B cell (primary cell): Measurements from ENCODE around the gene CDC42EP2. TPM values are rescaled to one million over a fixed set of nuclear protein-coding genes. Genes with fewer than 3 reads are reported as not detected.

Experiments used
- ATAC-seq: fragments of 200-7000 bp; cut with Tn5 transposase; one replicate; pipeline ENCODE4 v1.10.0; 2021; ENCODE audit warnings: low read depth, mild to moderate bottlenecking, moderate number of reproducible peaks, moderate library complexity
- CTCF ChIA-PET: fragments of 350-600 bp; sonication (Branson Sonifier 250); formaldehyde crosslinking; loops from one replicate; lab custom pipeline; 2021; ENCODE audit warnings: antibody characterized with exemption, inconsistent platforms; lab: Charles Lee
- POLR2A ChIA-PET: fragments of 350-600 bp; sonication (Branson Sonifier 250); formaldehyde crosslinking; loops from one replicate; lab custom pipeline; 2021; ENCODE audit warnings: antibody characterized with exemption; lab: Charles Lee
- DNase-seq: peaks from one replicate; pipeline ENCODE4 v3.0.0; 2013
- H2AFZ ChIP-seq: 2 replicates; pipeline ENCODE4 v1.6.1; 2012; ENCODE audit warnings: mild to moderate bottlenecking, low read depth, low read length; ENCODE audit not compliant: insufficient read depth, poor library complexity, severe bottlenecking
- H3K27ac ChIP-seq, 2 donors: 1 replicate in 1 of 2; 2 replicates in 1 of 2; pipeline ENCODE4 v1.5.1; 2012 to 2013; ENCODE audit warnings: low read length in 2 of 2, mild to moderate bottlenecking in 2 of 2, moderate library complexity in 1 of 2
- H3K27me3 ChIP-seq, 4 experiments: fragments of 200-600 bp in 1 of 4; sonication (generic) in 1 of 4; replicated peaks in 1 of 4; 1 replicate in 2 of 4; 2 replicates in 2 of 4; pipeline versions ENCODE4 v1.6.1 to v1.7.0; 2013 to 2016; ENCODE audit warnings: low read length in 3 of 4, mild to moderate bottlenecking in 2 of 4, mixed read lengths in 1 of 4, moderate library complexity in 1 of 4; ENCODE audit not compliant: insufficient read depth in 4 of 4, control insufficient read depth in 3 of 4; ENCODE audit errors: control extremely low read depth in 1 of 4
- H3K36me3 ChIP-seq, 2 experiments: replicated peaks in 1 of 2; 1 replicate in 1 of 2; 2 replicates in 1 of 2; pipeline versions ENCODE4 v1.6.1 to v1.7.1; 2013; ENCODE audit warnings: low read length in 1 of 2; ENCODE audit not compliant: insufficient read depth in 2 of 2, control insufficient read depth in 1 of 2; ENCODE audit errors: control extremely low read depth in 1 of 2, extremely low read depth in 1 of 2
- H3K4me1 ChIP-seq, 2 donors: fragments of 200-600 bp in 1 of 2; sonication (generic) in 1 of 2; 1 replicate in 1 of 2; 2 replicates in 1 of 2; pipeline versions ENCODE4 v1.5.1 to v1.6.1; 2013 to 2017; ENCODE audit warnings: low read length in 2 of 2; ENCODE audit not compliant: control insufficient read depth in 2 of 2, insufficient read depth in 2 of 2
- H3K4me2 ChIP-seq: replicated peaks from 2 replicates; pipeline ENCODE3; 2012; ENCODE audit warnings: mild to moderate bottlenecking, low read depth, low read length; ENCODE audit not compliant: poor library complexity, severe bottlenecking
- H3K4me3 ChIP-seq, 5 experiments: fragments of 200-600 bp in 1 of 5; sonication (generic) in 1 of 5; 1 replicate in 3 of 5; 2 replicates in 2 of 5; pipeline versions ENCODE4 v1.5.1 to v1.7.0; 2011 to 2016; ENCODE audit warnings: low read length in 4 of 5, mild to moderate bottlenecking in 4 of 5, low read depth in 2 of 5, control low read depth in 1 of 5, moderate library complexity in 1 of 5; ENCODE audit not compliant: insufficient read depth in 1 of 5; ENCODE audit errors: control extremely low read depth in 1 of 5, extremely low read depth in 1 of 5
- H3K79me2 ChIP-seq: fragments of 200-600 bp; sonication (generic); one replicate; pipeline ENCODE4 v1.6.0; 2016; ENCODE audit warnings: low read length; ENCODE audit not compliant: control insufficient read depth, insufficient read depth
- H3K9ac ChIP-seq: fragments of 200-600 bp; sonication (generic); 2 replicates; pipeline ENCODE4 v1.6.1; 2017; ENCODE audit warnings: mild to moderate bottlenecking, low read length, moderate library complexity
- H3K9me3 ChIP-seq, 3 donors: one replicate each; pipeline versions ENCODE4 v1.6.1 to v1.7.1; 2013; ENCODE audit warnings: low read length in 2 of 3; ENCODE audit not compliant: control insufficient read depth in 2 of 3, insufficient read depth in 1 of 3; ENCODE audit errors: control extremely low read depth in 1 of 3
- H4K20me1 ChIP-seq: 2 replicates; pipeline ENCODE4 v1.6.0; 2012; ENCODE audit warnings: mild to moderate bottlenecking, low read length; ENCODE audit not compliant: insufficient read depth, control insufficient read depth, poor library complexity, severe bottlenecking
- H3K27ac Mint-ChIP-seq: one replicate; pipeline ENCODE4 v1.8.0; 2021; ENCODE audit warnings: mixed read lengths
- H3K27me3 Mint-ChIP-seq: one replicate; pipeline ENCODE4 v1.8.0; 2021; ENCODE audit warnings: mixed read lengths
- H3K4me1 Mint-ChIP-seq: one replicate; pipeline ENCODE4 v1.8.0; 2021; ENCODE audit warnings: mixed read lengths
- H3K4me3 Mint-ChIP-seq: one replicate; pipeline ENCODE4 v1.8.0; 2021; ENCODE audit warnings: mixed read lengths
- H3K9me3 Mint-ChIP-seq: one replicate; pipeline ENCODE4 v1.8.0; 2022; ENCODE audit warnings: mixed read lengths; ENCODE audit not compliant: insufficient read depth
- EZH2 ChIP-seq: IDR thresholded peaks from 2 replicates; pipeline ENCODE4 v1.6.1; 2012; ENCODE audit warnings: borderline replicate concordance, low read depth, mild to moderate bottlenecking, moderate library complexity, low read length; ENCODE audit not compliant: insufficient read depth, poor library complexity, severe bottlenecking
- WGBS: methylation state at CpG from one replicate; pipeline ENCODE4 v1.1.5; 2013; ENCODE audit warnings: missing lambda C conversion rate; ENCODE audit not compliant: insufficient coverage; 5-methylcytosine and 5-hydroxymethylcytosine counted together
- intact Hi-C: fragments of 100-400 bp; cut with micrococcal nuclease; formaldehyde crosslinking; loops from one replicate; pipeline ENCODE4 v1.10.0; 2022
- polyA plus RNA-seq: library from polyadenylated mRNA; depleted of rRNA; stranded (reverse); fragments of >200 nt; gene quantifications from 2 replicates; pipeline ENCODE4 v1.2.3, GENCODE V29; 2012
- total RNA-seq, 2 donors: library from RNA; stranded (reverse); fragments of 120-200 nt in 1 of 2; gene quantifications; 1 replicate in 1 of 2; 2 replicates in 1 of 2; pipeline versions ENCODE4 v1.2.3 to v1.2.4, GENCODE V29; 2013 to 2022
- TF ChIP-seq, protein P1 (sequence below): fragments of 200-600 bp; IDR thresholded peaks from one replicate; pipeline ENCODE4 v1.8.0; 2022; ENCODE audit warnings: antibody characterized with exemption, mild to moderate bottlenecking

The CDC42EP2 gene
- total and polyA plus RNA-seq, 2 donors (not counting 1 experiment from before 2014, with no cell fraction given) = 0.69 to 1.1 TPM

DNA sequence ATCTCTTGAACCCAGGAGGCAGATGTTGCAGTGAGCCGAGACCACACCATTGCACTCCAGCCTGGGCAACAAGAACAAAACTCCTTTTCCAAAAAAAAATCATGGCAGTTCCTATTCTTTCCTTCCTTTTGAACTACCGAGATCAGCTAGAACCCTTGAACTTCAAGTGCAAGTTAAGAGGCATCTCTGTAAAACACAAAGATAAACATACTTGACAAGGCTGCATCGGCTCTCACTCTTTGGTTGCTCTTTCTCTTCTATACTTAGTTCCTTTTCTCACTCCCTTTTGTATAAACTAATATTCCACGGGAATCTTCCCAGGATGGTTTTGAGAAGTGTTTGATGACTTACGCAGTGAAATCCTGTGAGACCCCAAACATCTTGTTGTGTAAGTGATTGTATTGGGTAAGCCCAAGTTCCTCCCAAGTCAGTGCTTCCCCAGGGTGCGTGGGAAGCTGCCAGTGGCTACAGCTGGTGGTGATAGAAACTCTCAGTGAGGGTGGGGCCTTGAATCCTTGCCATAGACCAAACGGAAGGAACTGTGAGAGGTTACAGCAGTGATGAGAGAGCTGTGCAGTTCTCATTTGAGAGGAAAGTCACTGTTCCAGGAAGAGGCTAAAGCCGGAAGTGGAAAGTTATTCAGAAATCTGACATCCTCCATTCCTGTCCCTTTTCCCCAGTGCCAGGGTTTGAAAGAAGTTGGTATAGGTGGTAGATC lies 24.1 kb upstream of the CDC42EP2 start:
- no peaks in the 10 kb centered on the region for H3K79me2 ChIP-seq
- intact Hi-C loops = no loop called here
- DNase-seq = no peak
- Mint-ChIP-seq H3K9me3 (no peaks in the 10 kb centered on the region), H3K4me1 (peaks cover 4% of the 10 kb centered on the region), H3K4me3 (no peak overlapping the region), H3K27ac (no peak overlapping the region), H3K27me3 (no peaks in the 10 kb centered on the region)
- ChIA-PET CTCF (interaction anchor here (1.3 to 1.8 kb wide), 2 partner anchors 24 to 41 kb away, joined by 3 to 5 read pairs; no protein-coding TSS in a partner anchor), POLR2A (no interaction called here)
- peaks cover 0 to 5% of the 10 kb centered on the region in 2 donors for H3K4me1 ChIP-seq
- ATAC-seq = no peak
- H3K27ac ChIP-seq = no peak overlapping the region
- no peak overlapping the region for H2AFZ ChIP-seq
- H3K9me3 ChIP-seq = no peaks in the 10 kb centered on the region
- 56% methylated on average over 4 of the region's 8 CpGs for WGBS
- H3K36me3 ChIP-seq = peaks cover 0 to 64% of the 10 kb centered on the region in 2 experiments
- H3K27me3 ChIP-seq = no peaks in the 10 kb centered on the region
- no peaks in the 10 kb centered on the region for H4K20me1 ChIP-seq
- no peak for TF ChIP-seq EZH2
- TF ChIP-seq, protein P1, sequence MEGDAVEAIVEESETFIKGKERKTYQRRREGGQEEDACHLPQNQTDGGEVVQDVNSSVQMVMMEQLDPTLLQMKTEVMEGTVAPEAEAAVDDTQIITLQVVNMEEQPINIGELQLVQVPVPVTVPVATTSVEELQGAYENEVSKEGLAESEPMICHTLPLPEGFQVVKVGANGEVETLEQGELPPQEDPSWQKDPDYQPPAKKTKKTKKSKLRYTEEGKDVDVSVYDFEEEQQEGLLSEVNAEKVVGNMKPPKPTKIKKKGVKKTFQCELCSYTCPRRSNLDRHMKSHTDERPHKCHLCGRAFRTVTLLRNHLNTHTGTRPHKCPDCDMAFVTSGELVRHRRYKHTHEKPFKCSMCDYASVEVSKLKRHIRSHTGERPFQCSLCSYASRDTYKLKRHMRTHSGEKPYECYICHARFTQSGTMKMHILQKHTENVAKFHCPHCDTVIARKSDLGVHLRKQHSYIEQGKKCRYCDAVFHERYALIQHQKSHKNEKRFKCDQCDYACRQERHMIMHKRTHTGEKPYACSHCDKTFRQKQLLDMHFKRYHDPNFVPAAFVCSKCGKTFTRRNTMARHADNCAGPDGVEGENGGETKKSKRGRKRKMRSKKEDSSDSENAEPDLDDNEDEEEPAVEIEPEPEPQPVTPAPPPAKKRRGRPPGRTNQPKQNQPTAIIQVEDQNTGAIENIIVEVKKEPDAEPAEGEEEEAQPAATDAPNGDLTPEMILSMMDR = no peak
- no peak overlapping the region for H3K4me3 ChIP-seq
- no peak overlapping the region for H3K4me2 ChIP-seq
- no peak overlapping the region for H3K9ac ChIP-seq

DNA sequence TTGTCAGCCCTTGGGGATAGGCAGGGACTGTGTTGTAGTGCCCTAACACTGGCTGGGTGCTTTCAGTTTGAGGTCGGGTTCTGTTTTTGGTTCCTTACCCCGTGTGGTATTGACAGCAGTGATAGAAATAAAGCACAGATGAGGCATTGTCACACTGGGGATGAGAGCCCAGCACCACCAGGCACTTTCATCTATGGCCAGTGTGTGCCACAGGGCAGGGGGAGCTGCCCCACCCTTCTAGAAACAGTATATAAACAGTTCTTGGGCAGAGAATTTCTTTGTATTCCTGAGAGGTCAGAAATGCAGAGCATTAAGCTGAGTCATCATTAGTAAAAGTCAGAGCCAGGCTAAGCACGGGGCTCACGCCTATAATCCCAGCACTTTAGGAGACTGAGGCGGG lies 23.1 kb upstream of the CDC42EP2 start:
- CTCF ChIA-PET = interaction anchor here (0.8 to 1.0 kb wide), 3 partner anchors 25 to 42 kb away, joined by 3 read pairs; partner anchors contain the start of gene DPF2
- intact Hi-C loops = no loop called here

More for the DNA sequence above, 23.1 kb upstream of the CDC42EP2 start:
- Histone ChIP-seq H3K9me3 (no peaks in the 10 kb centered on the region), H2AFZ (no peak overlapping the region), H3K27ac (no peak overlapping the region), H3K27me3 (no peaks in the 10 kb centered on the region), H3K4me3 (no peak overlapping the region), H4K20me1 (no peaks in the 10 kb centered on the region), H3K36me3 (peaks cover 0 to 65% of the 10 kb centered on the region in 2 experiments), H3K4me1 (peaks cover 0 to 5% of the 10 kb centered on the region in 2 donors), H3K79me2 (no peaks in the 10 kb centered on the region), H3K4me2 (no peak overlapping the region), H3K9ac (no peak overlapping the region)
- no peak for TF ChIP-seq EZH2
- TF ChIP-seq, protein P1 = no peak
- Mint-ChIP-seq H3K9me3 (no peaks in the 10 kb centered on the region), H3K4me1 (peaks cover 4% of the 10 kb centered on the region), H3K27me3 (no peaks in the 10 kb centered on the region), H3K27ac (no peak overlapping the region), H3K4me3 (no peak overlapping the region)
- ATAC-seq (no peak), DNase-seq (no peak)
- 79% methylated on average over 3 of the region's 5 CpGs for WGBS
- POLR2A ChIA-PET = no interaction called here
